HepG2 (cell line): ENCODE data around the gene STN1. TPM values are rescaled to one million over a fixed set of nuclear protein-coding genes. Genes with fewer than 3 reads are reported as not detected.

ENCODE experiments used
- CAMTA2 ChIP-seq: sonication (generic); formaldehyde crosslinking; IDR thresholded peaks from 2 replicates; pipeline ENCODE4 v1.4.0; 2020; ENCODE audit warnings: mild to moderate bottlenecking, missing genetic modification reagents, borderline replicate concordance
- CREM ChIP-seq, 2 experiments: sonication (generic) in 1 of 2; formaldehyde crosslinking in 1 of 2; IDR thresholded peaks; 2 replicates each; pipeline versions ENCODE4 v1.4.0 to v1.6.1; 2016 to 2020; ENCODE audit warnings: antibody characterized with exemption in 1 of 2, mild to moderate bottlenecking in 1 of 2, missing genetic modification reagents in 1 of 2
- DR1 ChIP-seq: sonication (generic); formaldehyde crosslinking; IDR thresholded peaks from 2 replicates; pipeline ENCODE4 v1.8.0; 2021; ENCODE audit warnings: mild to moderate bottlenecking, missing genetic modification reagents, inconsistent platforms
- KDM3A ChIP-seq: IDR thresholded peaks from 2 replicates; pipeline ENCODE4 v1.6.1; 2018; ENCODE audit warnings: low read depth, missing compliant biosample characterization
- KLF11 ChIP-seq: IDR thresholded peaks from 2 replicates; pipeline ENCODE4 v1.6.1; 2016; ENCODE audit warnings: missing compliant biosample characterization
- KLF9 ChIP-seq: IDR thresholded peaks from 2 replicates; pipeline ENCODE4 v1.6.1; 2016; ENCODE audit warnings: low read depth
- MAFG ChIP-seq: sonication (generic); formaldehyde crosslinking; IDR thresholded peaks from 2 replicates; pipeline ENCODE4 v1.5.1; 2020; ENCODE audit warnings: mild to moderate bottlenecking, missing genetic modification reagents
- NFRKB ChIP-seq: fragments of 450-650 bp; IDR thresholded peaks from 2 replicates; pipeline ENCODE4 v1.6.1; 2017
- NR0B2 ChIP-seq: sonication (generic); formaldehyde crosslinking; IDR thresholded peaks from 2 replicates; pipeline ENCODE4 v1.4.0; 2020; ENCODE audit warnings: mild to moderate bottlenecking, missing genetic modification reagents
- NR2F6 ChIP-seq, 2 experiments: IDR thresholded peaks; 2 replicates each; pipeline ENCODE4 v1.6.1; 2016; ENCODE audit warnings: antibody characterized with exemption in 1 of 2, mild to moderate bottlenecking in 1 of 2
- NRL ChIP-seq: sonication (generic); formaldehyde crosslinking; IDR thresholded peaks from 2 replicates; pipeline ENCODE4 v1.5.0; 2020; ENCODE audit warnings: missing genetic modification reagents, mild to moderate bottlenecking, moderate library complexity, borderline replicate concordance
- PCBP1 ChIP-seq: fragments of 200-400 bp; formaldehyde crosslinking; IDR thresholded peaks from 2 replicates; pipeline ENCODE4 v1.6.1; 2017; ENCODE audit warnings: mild to moderate bottlenecking, low read depth, low read length, borderline replicate concordance
- THYN1 ChIP-seq: sonication (generic); formaldehyde crosslinking; IDR thresholded peaks from 2 replicates; pipeline ENCODE4 v1.8.1; 2023; ENCODE audit warnings: low read depth, mild to moderate bottlenecking, moderate library complexity, missing genetic modification reagents, borderline replicate concordance
- XRCC5 ChIP-seq: fragments of 200-400 bp; formaldehyde crosslinking; optimal IDR thresholded peaks from 2 replicates; pipeline ENCODE3; 2017; ENCODE audit warnings: mild to moderate bottlenecking, low read length
- ZNF597 ChIP-seq: sonication (generic); formaldehyde crosslinking; IDR thresholded peaks from 2 replicates; pipeline ENCODE4 v1.5.0; 2020; ENCODE audit warnings: missing genetic modification reagents
- ZNF670 ChIP-seq: sonication (generic); formaldehyde crosslinking; IDR thresholded peaks from 2 replicates; pipeline ENCODE4 v1.8.0; 2022; ENCODE audit warnings: mild to moderate bottlenecking, missing genetic modification reagents, borderline replicate concordance
- ZNF720 ChIP-seq: sonication (generic); formaldehyde crosslinking; IDR thresholded peaks from 2 replicates; pipeline ENCODE4 v1.4.0; 2020; ENCODE audit warnings: missing genetic modification reagents
- ZSCAN21 ChIP-seq: sonication (generic); formaldehyde crosslinking; IDR thresholded peaks from 2 replicates; pipeline ENCODE4 v1.8.0; 2022; ENCODE audit warnings: mild to moderate bottlenecking, missing genetic modification reagents, moderate library complexity, borderline replicate concordance
- polyA plus RNA-seq, 8 experiments: library from polyadenylated mRNA; depleted of rRNA in 3 of 8; stranded (reverse) in 7 of 8; unstranded in 1 of 8; fragments of >200 nt; fragmentation: Illumina TruSeq in 4 of 8; extraction: Trizol in 4 of 8; gene quantifications; 2 replicates each; pipeline versions ENCODE4 v1.2.1 to v1.2.3, GENCODE V29; 2011 to 2016; ENCODE audit warnings: low read depth in 4 of 8, missing spikeins in 1 of 8, mixed read lengths in 1 of 8; ENCODE audit not compliant: insufficient read depth in 1 of 8
- total RNA-seq, 5 experiments: library from RNA; depleted of rRNA; stranded (reverse); fragments of >200 nt; fragmentation: Illumina TruSeq; extraction: Trizol; gene quantifications; 2 replicates each; pipeline ENCODE4 v1.2.3, GENCODE V29; 2016; ENCODE audit warnings: low read depth in 1 of 5
- TF ChIP-seq, protein P1 (sequence below): IDR thresholded peaks from 2 replicates; pipeline ENCODE4 v1.6.1; 2018; ENCODE audit warnings: missing genetic modification reagents
- TF ChIP-seq, protein P2 (sequence below): sonication (generic); formaldehyde crosslinking; IDR thresholded peaks from 2 replicates; pipeline ENCODE4 v1.8.0; 2022; ENCODE audit warnings: low read depth, missing genetic modification reagents

Gene STN1
- total and polyA plus RNA-seq, 2 of the 13 experiments (the other 11 are each of a cell fraction or from before 2014, with no cell fraction given) = 17.6 to 22.7 TPM

- TF ChIP-seq CREM (IDR thresholded peaks at IDR 0.05) (peak; percentile 67), CREM (CRISPR knock-in tag; IDR thresholded peaks at IDR 0.05) (no peak), ZNF597 (CRISPR knock-in tag) (no peak), DR1 (CRISPR knock-in tag) (no peak), ZNF670 (CRISPR knock-in tag) (peak; percentile 80; the same call in 1 of the 2 replicates), KDM3A (CRISPR knock-in tag) (0 out of 2 replicates have a peak, but pooled peaks have one; percentile 62), XRCC5 (peak; percentile 21), ZSCAN21 (CRISPR knock-in tag) (peak; percentile 63; the same call in 1 of the 2 replicates), MAFG (CRISPR knock-in tag) (no peak), CAMTA2 (CRISPR knock-in tag) (no peak), KLF11 (no peak), NR0B2 (CRISPR knock-in tag) (no peak), PCBP1 (no peak), THYN1 (CRISPR knock-in tag) (no peak), KLF9 (CRISPR knock-in tag) (peak; percentile 76; the same call in 1 of the 2 replicates), ZNF720 (no peak), NRL (CRISPR knock-in tag) (peak; percentile 69; the same call in 1 of the 2 replicates), NR2F6 (IDR thresholded peaks at IDR 0.05) (peak; percentile 79), NR2F6 (CRISPR knock-in tag; IDR thresholded peaks at IDR 0.05) (peak; percentile 82), NFRKB (no peak)
- TF ChIP-seq, protein P1, sequence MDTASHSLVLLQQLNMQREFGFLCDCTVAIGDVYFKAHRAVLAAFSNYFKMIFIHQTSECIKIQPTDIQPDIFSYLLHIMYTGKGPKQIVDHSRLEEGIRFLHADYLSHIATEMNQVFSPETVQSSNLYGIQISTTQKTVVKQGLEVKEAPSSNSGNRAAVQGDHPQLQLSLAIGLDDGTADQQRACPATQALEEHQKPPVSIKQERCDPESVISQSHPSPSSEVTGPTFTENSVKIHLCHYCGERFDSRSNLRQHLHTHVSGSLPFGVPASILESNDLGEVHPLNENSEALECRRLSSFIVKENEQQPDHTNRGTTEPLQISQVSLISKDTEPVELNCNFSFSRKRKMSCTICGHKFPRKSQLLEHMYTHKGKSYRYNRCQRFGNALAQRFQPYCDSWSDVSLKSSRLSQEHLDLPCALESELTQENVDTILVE (CRISPR knock-in tag) = 0 out of 2 replicates have a peak, but pooled peaks have one; percentile 7
- TF ChIP-seq, protein P2, sequence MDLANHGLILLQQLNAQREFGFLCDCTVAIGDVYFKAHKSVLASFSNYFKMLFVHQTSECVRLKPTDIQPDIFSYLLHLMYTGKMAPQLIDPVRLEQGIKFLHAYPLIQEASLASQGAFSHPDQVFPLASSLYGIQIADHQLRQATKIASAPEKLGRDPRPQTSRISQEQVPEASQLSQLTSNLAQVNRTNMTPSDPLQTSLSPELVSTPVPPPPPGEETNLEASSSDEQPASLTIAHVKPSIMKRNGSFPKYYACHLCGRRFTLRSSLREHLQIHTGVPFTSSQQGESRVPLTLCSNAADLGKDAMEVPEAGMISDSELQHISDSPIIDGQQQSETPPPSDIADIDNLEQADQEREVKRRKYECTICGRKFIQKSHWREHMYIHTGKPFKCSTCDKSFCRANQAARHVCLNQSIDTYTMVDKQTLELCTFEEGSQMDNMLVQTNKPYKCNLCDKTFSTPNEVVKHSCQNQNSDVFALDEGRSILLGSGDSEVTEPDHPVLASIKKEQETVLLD (CRISPR knock-in tag) = 0 out of 2 replicates have a peak, but pooled peaks have one; percentile 6
Measured at GRCh38 chr10:103855852-103856796, 61.9 kb downstream of the STN1 start (continued).
